Brain microvascular endothelial cell (primary cell): Measurements from ENCODE around the gene ZNF443.
"Not testable (repeated sequence)": the region's sequence is repeated elsewhere in the genome, so short reads cannot be mapped to it uniquely, and the experiment has no call there.

Experiments used
- DNase-seq: peaks from one replicate; pipeline ENCODE4 v3.0.0-alpha.2; 2020
- H3K27ac ChIP-seq: fragments of 250-450 bp; sonication (Bioruptor Pico); 2 replicates; pipeline ENCODE4 v1.5.1; 2020; ENCODE audit warnings: mild to moderate bottlenecking, moderate library complexity
- H3K27me3 ChIP-seq: fragments of 250-450 bp; sonication (Bioruptor Pico); replicated peaks from 2 replicates; pipeline ENCODE4 v1.5.1; 2020; ENCODE audit warnings: mild to moderate bottlenecking
- H3K36me3 ChIP-seq: fragments of 250-450 bp; sonication (Bioruptor Pico); replicated peaks from 2 replicates; pipeline ENCODE4 v1.5.1; 2020; ENCODE audit warnings: mild to moderate bottlenecking
- H3K4me3 ChIP-seq: 2 replicates; pipeline ENCODE4 v1.5.1; 2011; ENCODE audit warnings: low read depth, mild to moderate bottlenecking, control low read depth, low read length, moderate library complexity
- in situ Hi-C: cut with HindIII; loops from 2 replicates; pipeline ENCODE4 v1.10.0; 2017; ENCODE audit warnings: low sequenced_read_pairs, low pct_ligation_motif_present
- TF ChIP-seq, protein P1 (sequence below): IDR thresholded peaks from 2 replicates; pipeline ENCODE4 v1.5.1; 2011; ENCODE audit warnings: low read depth, mild to moderate bottlenecking, moderate library complexity, low read length, control low read depth, inconsistent platforms; ENCODE audit errors: missing control alignments

ZNF443 gene

DNA sequence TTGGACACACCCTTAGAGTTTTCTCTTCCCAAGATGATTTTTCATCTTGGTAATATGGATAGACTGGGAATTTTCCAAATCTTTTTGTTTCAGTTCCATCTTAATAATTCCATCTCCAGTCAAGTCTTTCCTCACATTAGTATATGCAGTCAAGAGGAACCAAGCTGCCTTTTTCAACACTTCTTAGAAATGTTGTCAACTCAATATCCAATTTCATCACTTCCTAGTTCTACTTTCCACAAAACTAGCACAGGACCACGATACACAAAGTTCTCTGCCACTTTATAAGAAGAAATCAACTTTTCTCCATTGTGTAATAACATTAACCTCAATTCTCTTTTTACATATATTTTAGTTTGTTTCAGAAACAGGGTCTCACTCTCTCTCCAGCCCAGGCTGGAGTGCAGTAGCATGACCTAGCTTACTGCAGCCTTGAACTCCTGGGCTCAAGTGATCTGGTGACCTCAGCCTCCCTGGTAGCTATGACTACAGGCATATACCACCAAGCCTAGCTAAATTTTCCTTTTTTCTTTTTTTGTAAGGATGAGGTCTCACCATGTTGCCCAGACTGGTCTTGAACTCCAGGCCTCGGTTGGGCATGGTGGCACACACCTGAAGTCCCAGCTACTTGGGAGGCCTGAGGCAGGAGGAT lies 15.5 kb downstream of the ZNF443 start:
- Histone ChIP-seq H3K36me3 (no peaks in the 10 kb centered on the region), H3K27me3 (no peaks in the 10 kb centered on the region), H3K27ac (no peak overlapping the region), H3K4me3 (no peak overlapping the region)
- no peak for DNase-seq
- in situ Hi-C loops, result no loop called here
- TF ChIP-seq, protein P1, sequence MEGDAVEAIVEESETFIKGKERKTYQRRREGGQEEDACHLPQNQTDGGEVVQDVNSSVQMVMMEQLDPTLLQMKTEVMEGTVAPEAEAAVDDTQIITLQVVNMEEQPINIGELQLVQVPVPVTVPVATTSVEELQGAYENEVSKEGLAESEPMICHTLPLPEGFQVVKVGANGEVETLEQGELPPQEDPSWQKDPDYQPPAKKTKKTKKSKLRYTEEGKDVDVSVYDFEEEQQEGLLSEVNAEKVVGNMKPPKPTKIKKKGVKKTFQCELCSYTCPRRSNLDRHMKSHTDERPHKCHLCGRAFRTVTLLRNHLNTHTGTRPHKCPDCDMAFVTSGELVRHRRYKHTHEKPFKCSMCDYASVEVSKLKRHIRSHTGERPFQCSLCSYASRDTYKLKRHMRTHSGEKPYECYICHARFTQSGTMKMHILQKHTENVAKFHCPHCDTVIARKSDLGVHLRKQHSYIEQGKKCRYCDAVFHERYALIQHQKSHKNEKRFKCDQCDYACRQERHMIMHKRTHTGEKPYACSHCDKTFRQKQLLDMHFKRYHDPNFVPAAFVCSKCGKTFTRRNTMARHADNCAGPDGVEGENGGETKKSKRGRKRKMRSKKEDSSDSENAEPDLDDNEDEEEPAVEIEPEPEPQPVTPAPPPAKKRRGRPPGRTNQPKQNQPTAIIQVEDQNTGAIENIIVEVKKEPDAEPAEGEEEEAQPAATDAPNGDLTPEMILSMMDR, result no peak

DNA sequence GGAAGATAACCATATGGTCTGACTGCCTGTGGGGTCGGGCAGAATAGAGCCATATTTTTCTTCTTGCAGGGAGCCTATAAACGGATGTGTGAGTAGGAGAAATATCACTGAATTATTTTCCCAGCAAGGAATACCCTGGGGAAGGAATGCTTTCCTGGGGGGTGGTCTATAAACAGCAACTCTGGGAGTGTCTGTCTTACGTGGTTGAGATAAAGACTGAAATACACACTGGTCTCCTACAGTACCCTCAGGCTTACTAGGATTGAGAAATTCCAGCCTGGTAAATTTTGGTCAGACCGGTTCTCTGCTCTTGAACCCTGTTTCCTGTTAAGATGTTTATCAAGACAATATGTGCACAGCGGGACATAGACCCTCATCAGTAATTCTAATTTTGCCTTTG lies 23.5 kb downstream of the ZNF443 start:
- H3K27me3 ChIP-seq, H3K36me3 ChIP-seq, DNase-seq, H3K4me3 ChIP-seq, H3K27ac ChIP-seq, in situ Hi-C loops: not testable (repeated sequence)

DNA sequence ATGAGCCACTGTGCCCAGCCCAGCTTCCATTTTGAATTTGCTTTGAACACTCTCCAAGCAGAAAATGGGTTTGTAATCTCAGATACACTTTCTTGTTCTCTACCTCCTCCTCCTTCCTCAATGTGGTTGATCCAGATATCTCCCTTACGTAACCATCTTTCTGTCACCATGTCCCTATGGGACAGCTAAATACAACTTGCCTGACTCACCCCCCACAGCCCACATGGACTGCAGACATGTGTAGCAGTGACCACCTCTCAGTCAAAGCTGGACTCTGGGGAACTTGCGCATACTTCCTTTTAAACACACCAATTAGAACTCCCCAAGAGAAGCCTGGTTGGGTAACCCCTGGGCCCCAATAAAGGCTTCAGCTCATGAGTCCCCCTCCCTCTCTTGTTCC lies 28.9 kb downstream of the ZNF443 start:
- Histone ChIP-seq H3K36me3 (no peaks in the 10 kb centered on the region), H3K4me3 (no peak overlapping the region), H3K27me3 (no peaks in the 10 kb centered on the region), H3K27ac (no peak overlapping the region)
- TF ChIP-seq, protein P1, result no peak
- DNase-seq, result no peak
- in situ Hi-C loops, result no loop called here

DNA sequence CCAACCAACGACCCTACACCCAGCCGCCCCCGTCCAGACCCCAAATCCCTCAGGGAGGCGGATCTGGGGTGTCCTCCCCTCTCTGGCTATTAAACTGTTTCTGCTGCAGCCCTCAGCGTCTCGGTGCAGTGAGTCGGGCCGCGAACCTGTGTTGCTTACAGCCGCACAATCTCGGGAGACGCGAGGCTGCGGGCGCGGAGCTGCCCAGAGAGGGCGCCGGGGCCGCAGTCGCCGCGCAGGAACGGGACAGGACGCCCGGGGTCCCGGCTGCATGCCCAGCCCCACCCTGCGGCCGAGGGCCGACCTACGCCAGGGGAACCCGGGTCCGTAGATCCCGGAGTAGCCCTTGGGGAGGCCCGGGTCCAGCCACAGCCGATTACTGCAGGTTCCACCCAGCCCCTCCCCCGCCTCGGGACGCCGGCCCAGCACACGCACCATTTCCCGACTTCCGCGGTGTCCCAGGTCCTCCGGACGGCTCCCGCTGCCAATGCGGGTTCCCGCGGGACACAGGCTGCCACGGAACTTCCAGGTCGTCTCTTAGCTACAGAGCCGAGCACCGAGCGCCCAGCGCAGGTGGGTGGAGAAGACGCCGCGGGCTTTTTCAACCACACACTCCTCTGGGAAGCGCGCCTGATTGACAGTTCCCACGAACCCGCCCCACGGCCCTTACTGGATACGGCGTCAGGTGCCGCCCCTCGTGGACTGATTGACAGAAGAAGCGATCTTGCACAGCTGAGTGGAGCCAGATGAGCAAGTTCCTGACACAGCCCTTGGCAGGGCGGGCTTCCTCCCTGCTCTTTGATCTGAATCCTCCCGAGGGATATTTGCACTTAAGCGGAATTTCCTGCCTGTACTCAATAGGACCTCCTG lies 40.0 kb downstream of the ZNF443 start, which contains the start of gene ZNF799:
ZNF799 (minus strand) TSS at position 639 of the 870 bp plus-strand sequence; CDS start at position 438, 201 bp downstream.
- in situ Hi-C loops, result no loop called here
- TF ChIP-seq, protein P1, result no peak
- Histone ChIP-seq H3K36me3 (no peaks in the 10 kb centered on the region), H3K27ac (peak within 1 kb of the TSS; percentile 39), H3K4me3 (peak within 1 kb of the TSS; percentile 78), H3K27me3 (no peaks in the 10 kb centered on the region)
- DNase-seq, result peak; percentile 97

DNA sequence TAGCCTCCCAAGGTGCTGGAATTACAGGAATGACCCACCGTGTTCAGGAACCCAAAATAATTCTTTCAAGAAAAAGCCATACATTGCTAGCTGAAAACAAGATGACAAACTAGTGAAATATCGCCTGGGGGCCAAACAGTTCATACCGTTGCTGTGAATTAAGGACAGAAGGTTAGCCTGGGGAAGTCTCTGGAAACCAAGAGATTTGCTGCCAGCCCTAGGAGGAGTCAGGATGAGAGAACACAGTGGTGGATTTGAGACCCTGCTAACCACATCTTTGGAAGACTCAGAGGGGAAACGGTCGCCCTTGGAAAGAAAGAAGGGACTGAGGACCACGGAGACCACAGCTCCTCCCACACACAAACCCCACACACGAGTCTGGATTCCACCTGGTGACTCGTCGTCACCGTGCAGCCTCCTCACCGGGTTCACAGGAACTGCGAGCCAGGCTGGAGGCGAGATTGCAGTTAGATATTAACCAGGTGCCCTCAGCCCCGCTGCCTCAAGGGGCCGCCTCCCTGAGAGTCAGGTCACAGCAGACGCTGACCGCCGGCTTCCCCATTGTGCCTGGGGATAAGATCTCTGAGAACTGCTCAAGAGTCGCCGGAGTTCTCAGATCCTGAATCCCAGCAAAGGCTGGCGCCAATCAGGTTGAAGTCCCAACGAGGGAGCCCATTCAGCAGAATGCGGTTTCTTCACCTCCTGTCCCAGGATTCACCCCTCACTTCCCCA lies 40.8 kb downstream of the ZNF443 start:
- H3K27me3 ChIP-seq, in situ Hi-C loops, H3K36me3 ChIP-seq: not testable (repeated sequence)
- Histone ChIP-seq H3K4me3 (peak overlapping the region; percentile 78), H3K27ac (peak overlapping the region; percentile 39)
- peak; percentile 11 for DNase-seq

DNA sequence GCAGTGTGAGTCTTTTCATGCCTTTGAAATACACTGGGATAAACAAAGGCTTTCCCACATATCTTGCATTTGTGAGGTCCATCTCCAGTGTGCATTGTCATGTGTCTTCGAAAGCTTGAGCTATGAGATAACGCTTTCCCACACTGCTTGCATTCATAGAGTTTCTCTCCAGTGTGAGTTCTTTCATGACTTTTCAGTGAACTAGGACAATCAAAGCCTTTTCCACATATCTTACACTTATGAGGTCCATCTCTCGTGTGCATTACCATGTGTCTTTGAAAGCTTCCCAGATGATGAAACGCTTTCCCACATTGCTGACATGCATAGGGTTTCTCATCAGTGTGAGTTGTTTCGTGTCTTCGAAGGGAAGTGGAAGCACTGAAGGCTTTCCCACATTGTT lies 49.7 kb downstream of the ZNF443 start:
- H3K27ac ChIP-seq, H3K36me3 ChIP-seq, H3K27me3 ChIP-seq, in situ Hi-C loops, H3K4me3 ChIP-seq, DNase-seq: not testable (repeated sequence)

DNA sequence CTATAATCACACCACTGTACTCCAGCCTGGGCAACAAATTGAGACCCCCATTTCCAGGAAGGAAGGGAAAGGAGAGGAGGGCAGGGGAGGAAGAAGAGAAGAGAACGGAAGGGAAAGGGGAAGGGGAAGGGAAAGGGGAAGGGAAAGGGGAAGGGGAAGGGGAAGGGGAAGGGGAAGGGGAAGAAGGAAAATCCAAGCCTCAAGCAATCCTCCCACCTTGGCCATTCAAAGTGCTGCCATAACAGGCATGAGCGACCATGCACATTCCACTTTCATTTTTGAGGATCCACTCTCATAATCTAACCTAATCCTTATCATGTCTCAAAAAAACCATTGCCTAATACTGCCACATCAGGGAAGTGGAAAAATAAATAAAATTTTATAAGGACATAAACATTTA lies 54.5 kb downstream of the ZNF443 start:
- H3K27ac ChIP-seq, DNase-seq, H3K27me3 ChIP-seq, H3K36me3 ChIP-seq, H3K4me3 ChIP-seq, in situ Hi-C loops: not testable (repeated sequence)
